Naive thymus-derived CD8-positive, alpha-beta T cell (primary cell): Measurements from ENCODE around the gene RAMACL. TPM values are rescaled to one million over a fixed set of nuclear protein-coding genes. Genes with fewer than 3 reads are reported as not detected.

Source experiments
- ATAC-seq, 2 donors: fragments of 150-1000 bp; cut with Tn5 transposase in 1 of 2; sonication (Bioruptor Pico), chemical (Tn5 transposase) in 1 of 2; 1 replicate in 1 of 2; 2 replicates in 1 of 2; pipeline ENCODE4 v1.10.0; 2021; ENCODE audit warnings: mild to moderate bottlenecking in 2 of 2, moderate library complexity in 2 of 2
- POLR2A ChIA-PET: fragments of 350-600 bp; sonication (Branson Sonifier 250); formaldehyde crosslinking; loops from one replicate; lab custom pipeline; 2021; ENCODE audit warnings: antibody characterized with exemption; lab: Charles Lee
- DNase-seq, 10 donors: peaks; one replicate each; pipeline versions ENCODE4 v3.0.0 to v3.0.0-alpha.2; 2020 to 2022
- H3K27ac Mint-ChIP-seq, 10 donors: one replicate each; pipeline ENCODE4 v1.8.0; 2020 to 2022; ENCODE audit warnings: mild to moderate bottlenecking in 10 of 10, mixed read lengths in 10 of 10, moderate library complexity in 4 of 10, inconsistent platforms in 1 of 10
- H3K27me3 Mint-ChIP-seq, 5 donors: one replicate each; pipeline ENCODE4 v1.8.0; 2021 to 2022; ENCODE audit warnings: mixed read lengths in 5 of 5
- H3K36me3 Mint-ChIP-seq, 3 donors: one replicate each; pipeline ENCODE4 v1.8.0; 2020 to 2022; ENCODE audit warnings: mixed read lengths in 3 of 3, mild to moderate bottlenecking in 2 of 3, inconsistent platforms in 1 of 3
- H3K4me1 Mint-ChIP-seq, 4 donors: one replicate each; pipeline ENCODE4 v1.8.0; 2021 to 2022; ENCODE audit warnings: mixed read lengths in 4 of 4
- H3K4me3 Mint-ChIP-seq, 10 donors: one replicate each; pipeline ENCODE4 v1.8.0; 2020 to 2022; ENCODE audit warnings: mild to moderate bottlenecking in 10 of 10, mixed read lengths in 10 of 10, moderate library complexity in 6 of 10, inconsistent platforms in 1 of 10
- H3K9me3 Mint-ChIP-seq, 9 donors: one replicate each; pipeline ENCODE4 v1.8.0; 2020 to 2022; ENCODE audit warnings: mixed read lengths in 9 of 9, mild to moderate bottlenecking in 3 of 9, inconsistent platforms in 1 of 9, moderate library complexity in 1 of 9
- polyA plus RNA-seq, 3 donors: library from polyadenylated mRNA; unstranded; fragments of 300-500 nt; fragmentation: Illumina TruSeq; gene quantifications; one replicate each; pipeline ENCODE4 v1.2.3, GENCODE V29; 2021
- total RNA-seq, 8 experiments: library from RNA in 2 of 8; stranded (reverse) in 2 of 8; gene quantifications; one replicate each; pipeline ENCODE4 v1.2.3 and lab custom pipeline; 2021 to 2026

RAMACL gene
- total and polyA plus RNA-seq, 5 experiments from 2014 or later: 0.11 to 0.42 (median 0.33) TPM

- no peak for ATAC-seq
- peaks cover 2 to 25% (median 13%) of the 10 kb centered on the region in 5 donors for H3K27me3 Mint-ChIP-seq
- POLR2A ChIA-PET: no interaction called here
Measured at GRCh38 chr6:166553563-166554271, 32.8 kb downstream of the RAMACL start.

GRCh38 chr6:166552600-166552999, 33.9 kb downstream of the RAMACL start:
- POLR2A ChIA-PET: no interaction called here
- no peak for ATAC-seq
- Mint-ChIP-seq H3K4me3 (no peak overlapping the region), H3K4me1 (peaks cover 4 to 11% (median 7%) of the 10 kb centered on the region in 4 donors), H3K27ac (no peak overlapping the region), H3K9me3 (peaks cover 0 to 3% (median 0%) of the 10 kb centered on the region in 9 donors), H3K27me3 (peaks cover 0 to 25% (median 13%) of the 10 kb centered on the region in 5 donors), H3K36me3 (peaks cover 0 to 5% (median 0%) of the 10 kb centered on the region in 3 donors)
- DNase-seq: no peak

More at GRCh38 chr6:166553563-166554271, 32.8 kb downstream of the RAMACL start:
- Mint-ChIP-seq H3K27ac (no peak overlapping the region), H3K4me1 (peaks cover 4 to 11% (median 7%) of the 10 kb centered on the region in 4 donors), H3K4me3 (no peak overlapping the region), H3K36me3 (peaks cover 0 to 5% (median 0%) of the 10 kb centered on the region in 3 donors), H3K9me3 (peaks cover 0 to 5% (median 0%) of the 10 kb centered on the region in 9 donors)
- DNase-seq: no peak

- ATAC-seq (no peak), DNase-seq (no peak)
- peaks cover under 1 to 7% (median 4%) of the 10 kb centered on the region in 4 donors for H3K4me1 Mint-ChIP-seq
- no peak overlapping the region for H3K4me3 Mint-ChIP-seq
- H3K36me3 Mint-ChIP-seq: peaks cover 0 to 5% (median 0%) of the 10 kb centered on the region in 3 donors
- POLR2A ChIA-PET: no interaction called here
- H3K9me3 Mint-ChIP-seq: peaks cover 0 to 3% (median 0%) of the 10 kb centered on the region in 9 donors
- H3K27ac Mint-ChIP-seq: peak overlapping the region in 1 of 10 donors; percentile 73
- H3K27me3 Mint-ChIP-seq: peaks cover 0 to 20% (median 10%) of the 10 kb centered on the region in 5 donors
Measured at GRCh38 chr6:166551754-166552495, 34.6 kb downstream of the RAMACL start.

GRCh38 chr6:166546653-166547052, 39.8 kb downstream of the RAMACL start:
- Mint-ChIP-seq H3K4me1 (peaks cover 0 to 7% (median 3%) of the 10 kb centered on the region in 4 donors), H3K36me3 (peaks cover 0 to 7% (median 0%) of the 10 kb centered on the region in 3 donors), H3K4me3 (no peak overlapping the region), H3K27me3 (no peaks in the 10 kb centered on the region), H3K9me3 (peaks cover 0 to 3% (median 0%) of the 10 kb centered on the region in 9 donors), H3K27ac (no peak overlapping the region)
- POLR2A ChIA-PET: no interaction called here
- DNase-seq (no peak), ATAC-seq (no peak)

- peaks cover 0 to 10% (median 0%) of the 10 kb centered on the region in 3 donors for H3K36me3 Mint-ChIP-seq
Measured at GRCh38 chr6:166545156-166546034, 41.1 kb downstream of the RAMACL start.

GRCh38 chr6:166544296-166544605, 42.2 kb downstream of the RAMACL start:
- H3K36me3 Mint-ChIP-seq: peaks cover 0 to 7% (median 0%) of the 10 kb centered on the region in 3 donors
- peaks cover 0 to 2% (median 0%) of the 10 kb centered on the region in 9 donors for H3K9me3 Mint-ChIP-seq
- no peak overlapping the region for H3K27ac Mint-ChIP-seq
- H3K4me3 Mint-ChIP-seq: no peak overlapping the region
- DNase-seq (no peak), ATAC-seq (no peak)
- peaks cover 8 to 26% (median 21%) of the 10 kb centered on the region in 4 donors for H3K4me1 Mint-ChIP-seq
- H3K27me3 Mint-ChIP-seq: no peaks in the 10 kb centered on the region
- POLR2A ChIA-PET: no interaction called here

More at GRCh38 chr6:166545156-166546034, 41.1 kb downstream of the RAMACL start:
- Mint-ChIP-seq H3K4me3 (no peak overlapping the region), H3K27ac (no peak overlapping the region), H3K27me3 (no peaks in the 10 kb centered on the region), H3K4me1 (peaks cover 4 to 17% (median 15%) of the 10 kb centered on the region in 4 donors), H3K9me3 (peaks cover 0 to 3% (median 0%) of the 10 kb centered on the region in 9 donors)
- POLR2A ChIA-PET: no interaction called here
- DNase-seq (no peak), ATAC-seq (no peak)

- Mint-ChIP-seq H3K4me3 (peak overlapping the region in 1 of 10 donors; percentile 6), H3K9me3 (peaks cover 0 to 1% (median 0%) of the 10 kb centered on the region in 9 donors), H3K27me3 (no peaks in the 10 kb centered on the region), H3K36me3 (peaks cover 0 to 5% (median 0%) of the 10 kb centered on the region in 3 donors), H3K4me1 (peaks cover 8 to 30% (median 23%) of the 10 kb centered on the region in 4 donors), H3K27ac (peak overlapping the region in 1 of 10 donors; percentile 76)
- DNase-seq (no peak), ATAC-seq (no peak)
- POLR2A ChIA-PET: no interaction called here
Measured at GRCh38 chr6:166543603-166544295, 42.7 kb downstream of the RAMACL start.

GRCh38 chr6:166542580-166542912, 43.9 kb downstream of the RAMACL start:
- POLR2A ChIA-PET: no interaction called here
- no peak for ATAC-seq
- H3K4me3 Mint-ChIP-seq: no peak overlapping the region
- peak overlapping the region in 2 of 10 donors; percentile 88 to 90 for H3K27ac Mint-ChIP-seq
- no peak for DNase-seq
- no peaks in the 10 kb centered on the region for H3K27me3 Mint-ChIP-seq
- peaks cover 0 to 5% (median 0%) of the 10 kb centered on the region in 3 donors for H3K36me3 Mint-ChIP-seq
- H3K9me3 Mint-ChIP-seq: no peaks in the 10 kb centered on the region
- H3K4me1 Mint-ChIP-seq: peaks cover 8 to 32% (median 25%) of the 10 kb centered on the region in 4 donors

GRCh38 chr6:166541876-166542579, 44.5 kb downstream of the RAMACL start:
- peaks cover 0 to 5% (median 0%) of the 10 kb centered on the region in 3 donors for H3K36me3 Mint-ChIP-seq
- H3K4me1 Mint-ChIP-seq: peaks cover 8 to 32% (median 25%) of the 10 kb centered on the region in 4 donors
- H3K27ac Mint-ChIP-seq: peak overlapping the region in 9 of 10 donors; percentile 17 to 90 (median 67)
- no peak for ATAC-seq
- peak overlapping the region; percentile 30 to 85 (median 60) for H3K4me3 Mint-ChIP-seq
- H3K9me3 Mint-ChIP-seq: no peaks in the 10 kb centered on the region
- peak in 1 of 10 donors; percentile 21 for DNase-seq
- POLR2A ChIA-PET: no interaction called here
- no peaks in the 10 kb centered on the region for H3K27me3 Mint-ChIP-seq

GRCh38 chr6:166541366-166541765, 45.1 kb downstream of the RAMACL start:
- Mint-ChIP-seq H3K9me3 (no peaks in the 10 kb centered on the region), H3K27me3 (no peaks in the 10 kb centered on the region), H3K27ac (peak overlapping the region in 9 of 10 donors; percentile 51 to 90 (median 75)), H3K36me3 (peaks cover 0 to 5% (median 0%) of the 10 kb centered on the region in 3 donors), H3K4me1 (peaks cover 8 to 32% (median 25%) of the 10 kb centered on the region in 4 donors), H3K4me3 (peak overlapping the region in 9 of 10 donors; percentile 54 to 85 (median 64))
- POLR2A ChIA-PET: no interaction called here
- DNase-seq (no peak), ATAC-seq (no peak)

GRCh38 chr6:166540631-166541331, 45.7 kb downstream of the RAMACL start:
- peak in 6 of 10 donors; percentile 7 to 41 (median 13) for DNase-seq
- peaks cover 0 to 5% (median 0%) of the 10 kb centered on the region in 3 donors for H3K36me3 Mint-ChIP-seq
- H3K27ac Mint-ChIP-seq: peak overlapping the region in 9 of 10 donors; percentile 46 to 90 (median 67)
- H3K27me3 Mint-ChIP-seq: no peaks in the 10 kb centered on the region
- no peaks in the 10 kb centered on the region for H3K9me3 Mint-ChIP-seq
- POLR2A ChIA-PET: no interaction called here
- peak; percentile 70 to 85 for ATAC-seq
- peak overlapping the region; percentile 13 to 85 (median 60) for H3K4me3 Mint-ChIP-seq
- H3K4me1 Mint-ChIP-seq: peaks cover 8 to 32% (median 25%) of the 10 kb centered on the region in 4 donors
